GM19099 (cell line): ENCODE data around the gene KIF6.

Experiments
- POLR2A ChIP-seq: IDR thresholded peaks from 3 replicates; pipeline ENCODE4 v1.6.1; 2011; ENCODE audit warnings: low read depth; ENCODE audit not compliant: insufficient read length; ENCODE audit errors: extremely low read depth

The KIF6 gene

GRCh38 chr6:39590871-39591393, 134.3 kb downstream of the KIF6 start:
- no peak for TF ChIP-seq POLR2A

- no peak for TF ChIP-seq POLR2A
These were observed 138.1 kb downstream of the KIF6 start for GRCh38 chr6:39587080-39587479.

- TF ChIP-seq POLR2A: no peak
These were observed 139.6 kb downstream of the KIF6 start for GRCh38 chr6:39585641-39586040.

- TF ChIP-seq POLR2A: no peak
These were observed 147.6 kb downstream of the KIF6 start for GRCh38 chr6:39577446-39578165.

- no peak for TF ChIP-seq POLR2A
These were observed 148.5 kb downstream of the KIF6 start for GRCh38 chr6:39576556-39577303.

GRCh38 chr6:39574991-39575390, 150.2 kb downstream of the KIF6 start:
- TF ChIP-seq POLR2A: no peak

GRCh38 chr6:39573541-39573940, 151.7 kb downstream of the KIF6 start:
- TF ChIP-seq POLR2A: no peak

- TF ChIP-seq POLR2A: no peak
These were observed 152.4 kb downstream of the KIF6 start for GRCh38 chr6:39572661-39573340.

GRCh38 chr6:39568896-39569295, 156.3 kb downstream of the KIF6 start:
- TF ChIP-seq POLR2A: no peak

GRCh38 chr6:39567091-39567490, 158.1 kb downstream of the KIF6 start:
- TF ChIP-seq POLR2A: no peak

- no peak for TF ChIP-seq POLR2A
These were observed 158.8 kb downstream of the KIF6 start for GRCh38 chr6:39566456-39566855.

GRCh38 chr6:39565956-39566355, 159.3 kb downstream of the KIF6 start:
- TF ChIP-seq POLR2A: no peak

- no peak for TF ChIP-seq POLR2A
These were observed 161.5 kb downstream of the KIF6 start for GRCh38 chr6:39563566-39564311.

- no peak for TF ChIP-seq POLR2A
These were observed 163.5 kb downstream of the KIF6 start for GRCh38 chr6:39561536-39562266.
